GM23248 (cell line): Measurements from ENCODE around the gene PDE10A. TPM values are rescaled to one million over a fixed set of nuclear protein-coding genes. Genes with fewer than 3 reads are reported as not detected.

Experiments
- DNase-seq: peaks from one replicate; pipeline ENCODE4 v3.0.0-alpha.2; 2015
- H2AFZ ChIP-seq: fragments of 200-600 bp; sonication (generic); 2 replicates; pipeline ENCODE4 v1.6.1; 2016; ENCODE audit warnings: antibody characterized with exemption
- H3F3A ChIP-seq: fragments of 200-600 bp; sonication (generic); 2 replicates; pipeline ENCODE4 v1.6.1; 2016; ENCODE audit warnings: mild to moderate bottlenecking, antibody characterized with exemption, mixed run types; ENCODE audit not compliant: insufficient read depth
- H3K27ac ChIP-seq: fragments of 200-600 bp; sonication (generic); 2 replicates; pipeline ENCODE4 v1.5.1; 2016; ENCODE audit warnings: mild to moderate bottlenecking
- H3K27me3 ChIP-seq: fragments of 200-600 bp; sonication (generic); replicated peaks from 2 replicates; pipeline ENCODE4 v1.6.1; 2016; ENCODE audit warnings: mild to moderate bottlenecking; ENCODE audit not compliant: insufficient read depth
- H3K36me3 ChIP-seq: fragments of 200-600 bp; sonication (generic); 2 replicates; pipeline ENCODE4 v1.6.1; 2016; ENCODE audit warnings: low read depth, mild to moderate bottlenecking
- H3K4me1 ChIP-seq: fragments of 200-600 bp; sonication (generic); 2 replicates; pipeline ENCODE4 v1.6.1; 2016; ENCODE audit warnings: mild to moderate bottlenecking; ENCODE audit not compliant: insufficient read depth
- H3K4me2 ChIP-seq: fragments of 200-600 bp; sonication (generic); one replicate; pipeline ENCODE4 v1.6.1; 2016; ENCODE audit warnings: mild to moderate bottlenecking; ENCODE audit not compliant: unreplicated experiment
- H3K4me3 ChIP-seq: fragments of 200-600 bp; sonication (generic); 2 replicates; pipeline ENCODE4 v1.5.1; 2016; ENCODE audit warnings: mild to moderate bottlenecking
- H3K79me2 ChIP-seq: fragments of 200-600 bp; sonication (generic); 2 replicates; pipeline ENCODE4 v1.6.1; 2016; ENCODE audit warnings: mild to moderate bottlenecking; ENCODE audit not compliant: insufficient read depth
- H3K9ac ChIP-seq: fragments of 200-600 bp; sonication (generic); 2 replicates; pipeline ENCODE4 v1.6.1; 2016; ENCODE audit warnings: mild to moderate bottlenecking
- H3K9me2 ChIP-seq: fragments of 200-600 bp; sonication (generic); 2 replicates; pipeline ENCODE4 v1.6.1; 2016; ENCODE audit warnings: mixed run types, mild to moderate bottlenecking, moderate library complexity; ENCODE audit not compliant: insufficient read depth
- H3K9me3 ChIP-seq: fragments of 200-600 bp; sonication (generic); one replicate; pipeline ENCODE4 v1.6.1; 2017; ENCODE audit warnings: low read depth
- H4K20me1 ChIP-seq: fragments of 200-600 bp; sonication (generic); 2 replicates; pipeline ENCODE4 v1.6.0; 2016; ENCODE audit not compliant: insufficient read depth
- EZH2 ChIP-seq: fragments of 200-600 bp; sonication (generic); IDR thresholded peaks from 2 replicates; pipeline ENCODE4 v1.6.1; 2018; ENCODE audit warnings: antibody characterized with exemption, mild to moderate bottlenecking; ENCODE audit not compliant: insufficient read depth, poor library complexity, severe bottlenecking
- EZH2phosphoT487 ChIP-seq: fragments of 200-600 bp; sonication (generic); IDR thresholded peaks from 2 replicates; pipeline ENCODE4 v1.6.1; 2018; ENCODE audit warnings: antibody characterized with exemption, moderate library complexity, mild to moderate bottlenecking, low read depth; ENCODE audit not compliant: insufficient read depth
- WGBS, 2 experiments: methylation state at CpG; one replicate each; pipeline ENCODE4 v1.1.6; 2015 to 2017; ENCODE audit warnings: low lambda C conversion rate in 2 of 2, low coverage in 1 of 2; ENCODE audit errors: missing lambda C conversion rate in 2 of 2; 5-methylcytosine and 5-hydroxymethylcytosine counted together
- in situ Hi-C: fragments of 300-500 bp; cut with MboI; formaldehyde crosslinking; loops from 2 replicates; pipeline ENCODE4 v1.15.0; 2020
- polyA plus RNA-seq: library from polyadenylated mRNA; unstranded; fragments of >200 nt; fragmentation: Nextera tagmentation; extraction: Ambion mirVana; gene quantifications from 2 replicates; pipeline ENCODE4 v1.2.1, GENCODE V29; 2016
- total RNA-seq: library from RNA; depleted of rRNA; stranded (reverse); fragments of >200 nt; shearing (Covaris generic); gene quantifications from 2 replicates; pipeline ENCODE4 v1.2.3, GENCODE V29; 2014

The PDE10A gene
- total and polyA plus RNA-seq, 2 experiments from 2014 or later = 0.11 to 0.21 TPM

GRCh38 chr6:165404697-165405096, 258.3 kb downstream of the PDE10A start:
- TF ChIP-seq EZH2 = no peak
- no peak for TF ChIP-seq EZH2phosphoT487
- in situ Hi-C loops = no loop called here
- WGBS, 2 experiments = 0% methylated on average over 2 of the region's 2 CpGs
- H3K27me3 ChIP-seq = no peaks in the 10 kb centered on the region
- H2AFZ ChIP-seq = no peak overlapping the region
- no peaks in the 10 kb centered on the region for H3K9me2 ChIP-seq
- no peak overlapping the region for H3K4me2 ChIP-seq
- H3K9me3 ChIP-seq = no peaks in the 10 kb centered on the region
- H3K4me3 ChIP-seq = no peak overlapping the region
- no peak overlapping the region for H3K27ac ChIP-seq
- no peak overlapping the region for H3K9ac ChIP-seq
- H3K79me2 ChIP-seq = no peaks in the 10 kb centered on the region
- DNase-seq = no peak
- H3K4me1 ChIP-seq = no peaks in the 10 kb centered on the region
- H3K36me3 ChIP-seq = no peaks in the 10 kb centered on the region
- H4K20me1 ChIP-seq = no peaks in the 10 kb centered on the region
- H3F3A ChIP-seq = no peaks in the 10 kb centered on the region

- 1 to 8% methylated on average over 2 of the region's 2 CpGs for WGBS, 2 experiments
- H3F3A ChIP-seq = no peaks in the 10 kb centered on the region
- in situ Hi-C loops = no loop called here
- H2AFZ ChIP-seq = no peak overlapping the region
- H3K9me2 ChIP-seq = no peaks in the 10 kb centered on the region
- H3K79me2 ChIP-seq = no peaks in the 10 kb centered on the region
- H3K27me3 ChIP-seq = no peaks in the 10 kb centered on the region
- no peak for DNase-seq
- no peak overlapping the region for H3K4me3 ChIP-seq
- H3K4me1 ChIP-seq = no peaks in the 10 kb centered on the region
- H3K4me2 ChIP-seq = no peak overlapping the region
- no peaks in the 10 kb centered on the region for H3K36me3 ChIP-seq
- TF ChIP-seq EZH2phosphoT487 = no peak
- no peak for TF ChIP-seq EZH2
- H3K9ac ChIP-seq = no peak overlapping the region
- no peaks in the 10 kb centered on the region for H4K20me1 ChIP-seq
- no peak overlapping the region for H3K27ac ChIP-seq
- H3K9me3 ChIP-seq = no peaks in the 10 kb centered on the region
Measured at GRCh38 chr6:165404296-165404695, 258.7 kb downstream of the PDE10A start.

GRCh38 chr6:165403006-165403595, 259.9 kb downstream of the PDE10A start:
- H3K9me3 ChIP-seq = no peaks in the 10 kb centered on the region
- H2AFZ ChIP-seq = no peak overlapping the region
- no peaks in the 10 kb centered on the region for H3K27me3 ChIP-seq
- H3K79me2 ChIP-seq = no peaks in the 10 kb centered on the region
- no peak for DNase-seq
- H3K27ac ChIP-seq = no peak overlapping the region
- H4K20me1 ChIP-seq = no peaks in the 10 kb centered on the region
- H3K9me2 ChIP-seq = no peaks in the 10 kb centered on the region
- H3K4me2 ChIP-seq = no peak overlapping the region
- no peaks in the 10 kb centered on the region for H3K36me3 ChIP-seq
- TF ChIP-seq EZH2 (no peak), EZH2phosphoT487 (no peak)
- no peak overlapping the region for H3K4me3 ChIP-seq
- 32 to 37% methylated on average over 7 of the region's 7 CpGs for WGBS, 2 experiments
- in situ Hi-C loops = no loop called here
- no peak overlapping the region for H3K9ac ChIP-seq
- H3K4me1 ChIP-seq = no peaks in the 10 kb centered on the region
- H3F3A ChIP-seq = no peaks in the 10 kb centered on the region

- H3K27ac ChIP-seq = no peak overlapping the region
- no peaks in the 10 kb centered on the region for H3K79me2 ChIP-seq
- WGBS, 2 experiments = 9 to 10% methylated on average over 2 of the region's 2 CpGs
- no peaks in the 10 kb centered on the region for H3K36me3 ChIP-seq
- H3K4me3 ChIP-seq = no peak overlapping the region
- TF ChIP-seq EZH2phosphoT487 (no peak), EZH2 (no peak)
- no peaks in the 10 kb centered on the region for H3K9me3 ChIP-seq
- H3F3A ChIP-seq = no peaks in the 10 kb centered on the region
- in situ Hi-C loops = no loop called here
- H3K9ac ChIP-seq = no peak overlapping the region
- no peaks in the 10 kb centered on the region for H4K20me1 ChIP-seq
- no peak overlapping the region for H3K4me2 ChIP-seq
- DNase-seq = no peak
- H3K4me1 ChIP-seq = no peaks in the 10 kb centered on the region
- no peaks in the 10 kb centered on the region for H3K9me2 ChIP-seq
- no peaks in the 10 kb centered on the region for H3K27me3 ChIP-seq
- H2AFZ ChIP-seq = no peak overlapping the region
Measured at GRCh38 chr6:165401092-165401491, 261.9 kb downstream of the PDE10A start.

GRCh38 chr6:165390475-165390874, 272.6 kb downstream of the PDE10A start:
- DNase-seq = no peak
- Histone ChIP-seq H3K79me2 (no peaks in the 10 kb centered on the region), H4K20me1 (no peaks in the 10 kb centered on the region), H3K4me2 (no peak overlapping the region), H3K4me3 (no peak overlapping the region), H3K9me3 (no peaks in the 10 kb centered on the region), H3K9ac (no peak overlapping the region), H3K36me3 (no peaks in the 10 kb centered on the region), H3K27me3 (no peaks in the 10 kb centered on the region), H2AFZ (no peak overlapping the region), H3K4me1 (no peaks in the 10 kb centered on the region), H3K9me2 (no peaks in the 10 kb centered on the region), H3F3A (no peaks in the 10 kb centered on the region), H3K27ac (no peak overlapping the region)
- 38 to 44% methylated on average over 6 of the region's 6 CpGs for WGBS, 2 experiments
- TF ChIP-seq EZH2phosphoT487 = no peak
- no peak for TF ChIP-seq EZH2
- in situ Hi-C loops = no loop called here
